Measurements from ENCODE around the gene SNRNP48.

DNA sequence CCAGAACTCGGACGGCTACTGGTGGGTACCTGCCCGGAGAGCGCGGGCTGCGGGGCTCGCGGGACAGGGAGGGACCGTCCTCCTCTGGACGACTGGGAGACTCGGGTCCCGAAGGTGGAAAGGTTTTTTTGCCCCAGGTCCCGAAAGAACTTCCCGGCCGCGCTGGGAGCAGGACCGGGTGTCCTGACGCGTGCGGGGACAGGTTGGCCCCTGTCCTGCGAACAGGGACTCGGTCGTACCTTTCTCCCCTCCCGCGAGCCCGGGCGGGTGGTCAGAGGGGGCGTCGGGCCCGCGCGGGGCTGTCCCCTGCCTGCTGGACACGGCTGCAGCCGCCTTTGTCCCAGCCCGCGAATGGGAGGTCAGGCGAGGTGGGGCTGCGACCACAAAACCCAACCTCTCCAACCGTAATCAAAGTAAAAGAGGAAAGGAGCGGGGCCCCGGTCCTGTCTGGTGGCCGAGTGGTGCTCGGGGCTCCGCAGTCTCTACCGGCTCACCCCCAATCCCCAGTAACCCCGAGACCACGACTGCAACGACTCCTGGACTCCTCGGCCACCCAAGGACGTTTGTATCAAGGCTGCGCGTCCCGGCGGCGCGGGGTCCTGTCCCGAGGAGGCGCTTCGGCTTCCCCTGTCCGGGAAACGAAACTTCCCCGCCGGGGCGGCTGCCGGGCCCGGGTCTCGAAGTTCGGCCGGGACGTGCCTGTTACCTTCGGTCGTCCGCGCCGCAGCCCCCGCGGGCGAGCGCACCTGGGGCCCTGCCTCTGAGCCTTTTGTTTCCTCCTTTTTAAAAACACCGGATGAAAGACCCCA is 47.7 kb upstream of the SNRNP48 start:
- TF ChIP-seq, protein P1, sequence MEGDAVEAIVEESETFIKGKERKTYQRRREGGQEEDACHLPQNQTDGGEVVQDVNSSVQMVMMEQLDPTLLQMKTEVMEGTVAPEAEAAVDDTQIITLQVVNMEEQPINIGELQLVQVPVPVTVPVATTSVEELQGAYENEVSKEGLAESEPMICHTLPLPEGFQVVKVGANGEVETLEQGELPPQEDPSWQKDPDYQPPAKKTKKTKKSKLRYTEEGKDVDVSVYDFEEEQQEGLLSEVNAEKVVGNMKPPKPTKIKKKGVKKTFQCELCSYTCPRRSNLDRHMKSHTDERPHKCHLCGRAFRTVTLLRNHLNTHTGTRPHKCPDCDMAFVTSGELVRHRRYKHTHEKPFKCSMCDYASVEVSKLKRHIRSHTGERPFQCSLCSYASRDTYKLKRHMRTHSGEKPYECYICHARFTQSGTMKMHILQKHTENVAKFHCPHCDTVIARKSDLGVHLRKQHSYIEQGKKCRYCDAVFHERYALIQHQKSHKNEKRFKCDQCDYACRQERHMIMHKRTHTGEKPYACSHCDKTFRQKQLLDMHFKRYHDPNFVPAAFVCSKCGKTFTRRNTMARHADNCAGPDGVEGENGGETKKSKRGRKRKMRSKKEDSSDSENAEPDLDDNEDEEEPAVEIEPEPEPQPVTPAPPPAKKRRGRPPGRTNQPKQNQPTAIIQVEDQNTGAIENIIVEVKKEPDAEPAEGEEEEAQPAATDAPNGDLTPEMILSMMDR (IDR thresholded peaks at IDR 0.05): no peak
- no peak for TF ChIP-seq POLR2A (IDR thresholded peaks at IDR 0.05)

Measured in esophagus squamous epithelium (tissue), 4 donors.